22Rv1 (cell line): ENCODE data around the gene OR2V2.

Experiments
- CTCF ChIP-seq: fragments of 450-650 bp; IDR thresholded peaks from 2 replicates; pipeline ENCODE4 v1.5.1; 2017; ENCODE audit warnings: mild to moderate bottlenecking
- ZFX ChIP-seq: fragments of 450-650 bp; IDR thresholded peaks from 2 replicates; pipeline ENCODE4 v1.6.1; 2017; ENCODE audit warnings: antibody characterized with exemption, borderline replicate concordance

GRCh38 chr5:181159286-181160151, 12.1 kb downstream of the OR2V2 start:
- peak; percentile 96 for TF ChIP-seq CTCF
- TF ChIP-seq ZFX: no peak
